H1 (cell line): ENCODE data around the gene ACOT6. TPM values are rescaled to one million over a fixed set of nuclear protein-coding genes. Genes with fewer than 3 reads are reported as not detected.

ENCODE experiments used
- CTCF ChIA-PET: fragments of 300-600 bp; sonication (Branson Sonifier 250); formaldehyde crosslinking; loops from one replicate; lab custom pipeline; 2021; ENCODE audit not compliant: partially characterized antibody; lab: Charles Lee
- POLR2A ChIA-PET: fragments of 300-600 bp; sonication (Branson Sonifier 250); formaldehyde crosslinking; loops from one replicate; lab custom pipeline; 2021; ENCODE audit warnings: inconsistent platforms; ENCODE audit not compliant: partially characterized antibody; lab: Charles Lee
- DNase-seq, 2 experiments: peaks; one replicate each; pipeline versions ENCODE4 v3.0.0 to v3.0.0-alpha.2; 2010 to 2022; ENCODE audit warnings: low spot score in 2 of 2, low read depth in 1 of 2, mixed read lengths in 1 of 2
- FAIRE-seq: peaks from 2 replicates; lab custom pipeline; 2011; peaks lifted over from hg19 to GRCh38; lab: Jason Lieb, UNC
- H2AFZ ChIP-seq: 2 replicates; pipeline ENCODE4 v1.8.1; 2012; ENCODE audit warnings: low read length, inconsistent platforms
- H2AK5ac ChIP-seq: 2 replicates; pipeline ENCODE4 v1.6.1; 2013; ENCODE audit warnings: low read depth, low read length
- H2BK120ac ChIP-seq: replicated peaks from 2 replicates; pipeline ENCODE3; 2013; ENCODE audit warnings: low read depth, low read length, inconsistent platforms
- H2BK12ac ChIP-seq: 2 replicates; pipeline ENCODE4 v1.6.1; 2013; ENCODE audit warnings: low read depth, low read length
- H2BK15ac ChIP-seq: 2 replicates; pipeline ENCODE4 v1.6.1; 2013; ENCODE audit warnings: low read length
- H2BK20ac ChIP-seq: 2 replicates; pipeline ENCODE4 v1.6.1; 2013; ENCODE audit warnings: low read length
- H2BK5ac ChIP-seq: 2 replicates; pipeline ENCODE4 v1.6.1; 2013; ENCODE audit warnings: low read depth, low read length
- H3K14ac ChIP-seq: 2 replicates; pipeline ENCODE4 v1.6.1; 2013; ENCODE audit warnings: inconsistent platforms; ENCODE audit not compliant: insufficient read length
- H3K18ac ChIP-seq: 2 replicates; pipeline ENCODE4 v1.6.1; 2013; ENCODE audit warnings: low read length; ENCODE audit errors: extremely low read depth
- H3K23ac ChIP-seq: 2 replicates; pipeline ENCODE4 v1.6.1; 2013; ENCODE audit warnings: inconsistent platforms; ENCODE audit not compliant: insufficient read length
- H3K23me2 ChIP-seq: 2 replicates; pipeline ENCODE4 v1.6.1; 2013; ENCODE audit warnings: low read depth, low read length
- H3K27ac ChIP-seq: 2 replicates; pipeline ENCODE4 v1.6.1; 2011; ENCODE audit warnings: low read depth, low read length, inconsistent platforms
- H3K27me3 ChIP-seq, 4 experiments: replicated peaks in 1 of 4; 1 replicate in 1 of 4; 2 replicates in 3 of 4; pipeline versions ENCODE4 v1.6.1 to v1.8.1; 2011 to 2013; ENCODE audit warnings: low read length in 3 of 4, mild to moderate bottlenecking in 3 of 4, inconsistent platforms in 2 of 4, mixed read lengths in 2 of 4, moderate library complexity in 1 of 4; ENCODE audit not compliant: control insufficient read depth in 3 of 4, insufficient read depth in 3 of 4; ENCODE audit errors: extremely low read depth in 1 of 4
- H3K36me3 ChIP-seq, 4 experiments: 2 replicates each; pipeline versions ENCODE4 v1.6.1 to v1.8.1; 2011 to 2013; ENCODE audit warnings: mild to moderate bottlenecking in 4 of 4, low read length in 3 of 4, moderate library complexity in 2 of 4, control low read depth in 1 of 4, inconsistent platforms in 1 of 4; ENCODE audit not compliant: insufficient read depth in 4 of 4, control insufficient read depth in 2 of 4
- H3K4ac ChIP-seq: replicated peaks from 2 replicates; pipeline ENCODE3; 2013; ENCODE audit warnings: low read length, low read depth, mixed read lengths, inconsistent platforms; ENCODE audit not compliant: insufficient read length
- H3K4me1 ChIP-seq, 4 experiments: replicated peaks in 1 of 4; 1 replicate in 1 of 4; 2 replicates in 3 of 4; pipeline versions ENCODE4 v1.6.1 to v1.8.1; 2011 to 2013; ENCODE audit warnings: low read length in 3 of 4, inconsistent platforms in 2 of 4, mixed read lengths in 1 of 4; ENCODE audit not compliant: insufficient read depth in 4 of 4, control insufficient read depth in 3 of 4
- H3K4me2 ChIP-seq, 2 experiments: 2 replicates each; pipeline versions ENCODE4 v1.6.1 to v1.8.1; 2011 to 2013; ENCODE audit warnings: low read depth in 2 of 2, low read length in 2 of 2, control low read depth in 1 of 2, inconsistent platforms in 1 of 2, mild to moderate bottlenecking in 1 of 2; ENCODE audit not compliant: insufficient read depth in 1 of 2
- H3K4me3 ChIP-seq, 4 experiments: fragments of 200-600, 300-600 bp in 1 of 4; sonication (generic), shearing (Covaris generic), sonication (Bioruptor Twin) in 1 of 4; 2 replicates each; pipeline versions ENCODE4 v1.5.1 to v1.8.1; 2011 to 2016; ENCODE audit warnings: low read length in 4 of 4, low read depth in 3 of 4, control low read depth in 2 of 4, inconsistent platforms in 2 of 4, mild to moderate bottlenecking in 2 of 4, mixed read lengths in 1 of 4, moderate library complexity in 1 of 4; ENCODE audit not compliant: insufficient read depth in 2 of 4; ENCODE audit errors: extremely low read depth in 1 of 4
- H3K56ac ChIP-seq: replicated peaks from 2 replicates; pipeline ENCODE3; 2013; ENCODE audit warnings: low read depth, mild to moderate bottlenecking, mixed read lengths, low read length, inconsistent platforms; ENCODE audit not compliant: insufficient read length
- H3K79me1 ChIP-seq: 2 replicates; pipeline ENCODE4 v1.6.1; 2013; ENCODE audit warnings: low read depth, low read length, control low read depth
- H3K79me2 ChIP-seq, 2 experiments: 2 replicates each; pipeline versions ENCODE4 v1.6.1 to v1.8.1; 2012 to 2013; ENCODE audit warnings: low read length in 2 of 2, mild to moderate bottlenecking in 2 of 2, inconsistent platforms in 1 of 2; ENCODE audit not compliant: insufficient read depth in 2 of 2, control insufficient read depth in 1 of 2
- H3K9ac ChIP-seq, 4 experiments: replicated peaks in 1 of 4; 1 replicate in 1 of 4; 2 replicates in 3 of 4; pipeline versions ENCODE4 v1.6.1 to v1.8.1; 2011 to 2013; ENCODE audit warnings: low read depth in 3 of 4, low read length in 3 of 4, control low read depth in 2 of 4, mild to moderate bottlenecking in 2 of 4, moderate library complexity in 2 of 4, inconsistent platforms in 1 of 4; ENCODE audit errors: extremely low read depth in 1 of 4
- H3K9me3 ChIP-seq, 2 experiments: 2 replicates each; pipeline versions ENCODE4 v1.6.1 to v1.8.1; 2012 to 2013; ENCODE audit warnings: mild to moderate bottlenecking in 2 of 2, moderate library complexity in 2 of 2, control low read depth in 1 of 2, inconsistent platforms in 1 of 2, low read depth in 1 of 2, low read length in 1 of 2, mixed read lengths in 1 of 2; ENCODE audit not compliant: insufficient read depth in 2 of 2
- H4K20me1 ChIP-seq, 2 experiments: replicated peaks in 1 of 2; 2 replicates each; pipeline versions ENCODE3 to v1.8.1; 2011 to 2013; ENCODE audit warnings: inconsistent platforms in 2 of 2, low read length in 2 of 2, mild to moderate bottlenecking in 1 of 2; ENCODE audit not compliant: insufficient read depth in 2 of 2, control insufficient read depth in 1 of 2
- H4K5ac ChIP-seq: 2 replicates; pipeline ENCODE4 v1.6.1; 2013; ENCODE audit warnings: low read length, low read depth, mixed read lengths, inconsistent platforms; ENCODE audit not compliant: insufficient read length
- H4K8ac ChIP-seq: 2 replicates; pipeline ENCODE4 v1.8.0; 2013; ENCODE audit warnings: mild to moderate bottlenecking, moderate library complexity, low read length, inconsistent platforms; ENCODE audit not compliant: insufficient read depth; ENCODE audit errors: extremely low read depth
- H4K91ac ChIP-seq: replicated peaks from 2 replicates; pipeline ENCODE3; 2013; ENCODE audit warnings: low read length, mixed read lengths, inconsistent platforms; ENCODE audit not compliant: insufficient read length
- ASH2L ChIP-seq: fragments of 200-600, 300-600 bp; sonication (generic); IDR thresholded peaks from one replicate; pipeline ENCODE4 v1.7.1; 2017; ENCODE audit warnings: low read length
- BACH1 ChIP-seq: IDR thresholded peaks from 2 replicates; pipeline ENCODE4 v1.6.1; 2012; ENCODE audit warnings: low read length, improper control_type of control experiment
- CBX5 ChIP-seq: fragments of 300-800, 300-1000 bp; sonication (generic); IDR thresholded peaks from 2 replicates; pipeline ENCODE4 v1.7.1; 2016; ENCODE audit warnings: antibody characterized with exemption, low read length, low read depth
- CREB1 ChIP-seq: IDR thresholded peaks from 2 replicates; pipeline ENCODE4 v1.6.1; 2012; ENCODE audit warnings: inconsistent platforms
- CTBP2 ChIP-seq: IDR thresholded peaks from 2 replicates; pipeline ENCODE4 v1.7.0; 2011; ENCODE audit warnings: borderline replicate concordance, mild to moderate bottlenecking, moderate library complexity, mixed read lengths, low read length; ENCODE audit not compliant: insufficient read depth, insufficient read length
- KDM1A ChIP-seq: fragments of 200-600, 300-600 bp; sonication (generic); IDR thresholded peaks from 2 replicates; pipeline ENCODE4 v1.7.1; 2016; ENCODE audit warnings: mild to moderate bottlenecking, low read length, borderline replicate concordance
- KDM4A ChIP-seq: IDR thresholded peaks from one replicate; pipeline ENCODE4 v1.7.1; 2012; ENCODE audit warnings: low read depth, mild to moderate bottlenecking, moderate library complexity, low read length, inconsistent platforms; ENCODE audit not compliant: severe bottlenecking
- KDM5A ChIP-seq: fragments of 200-600 bp; IDR thresholded peaks from 2 replicates; pipeline ENCODE4 v1.7.1; 2012; ENCODE audit warnings: mild to moderate bottlenecking, low read length, inconsistent platforms, mixed read lengths
- PHF8 ChIP-seq: fragments of 200-600 bp; sonication (generic); conservative IDR thresholded peaks from 2 replicates; pipeline ENCODE4 v1.7.1; 2012; ENCODE audit warnings: low read depth, mild to moderate bottlenecking, inconsistent platforms, low read length, moderate library complexity
- SAP30 ChIP-seq: fragments of 300-600 bp; sonication (generic); IDR thresholded peaks from 2 replicates; pipeline ENCODE4 v1.7.1; 2012; ENCODE audit warnings: low read length, moderate library complexity, mild to moderate bottlenecking, inconsistent platforms; ENCODE audit not compliant: insufficient read depth, insufficient replicate concordance
- SP1 ChIP-seq: IDR thresholded peaks from 2 replicates; pipeline ENCODE4 v1.6.1; 2011; ENCODE audit warnings: low read depth, low read length
- SP2 ChIP-seq: IDR thresholded peaks from 2 replicates; pipeline ENCODE4 v1.6.1; 2012; ENCODE audit warnings: mild to moderate bottlenecking, low read length, inconsistent platforms
- TBP ChIP-seq: IDR thresholded peaks from 2 replicates; pipeline ENCODE4 v1.6.1; 2011; ENCODE audit warnings: low read depth, low read length, improper control_type of control experiment
- WGBS, 2 experiments: shearing (Covaris generic) in 1 of 2; methylation state at CpG; one replicate each; pipeline versions ENCODE4 v1.1.6 to v1.1.7; 2013 to 2015; ENCODE audit warnings: low lambda C conversion rate in 2 of 2, mixed read lengths in 2 of 2, inconsistent platforms in 1 of 2, low coverage in 1 of 2, missing lambda C conversion rate in 1 of 2; ENCODE audit not compliant: insufficient replicate concordance in 2 of 2, insufficient coverage in 1 of 2, insufficient read length in 1 of 2; ENCODE audit errors: extremely low coverage in 1 of 2, missing lambda C conversion rate in 1 of 2; 5-methylcytosine and 5-hydroxymethylcytosine counted together
- polyA plus RNA-seq, 7 experiments: library from polyadenylated mRNA; depleted of rRNA in 3 of 7; stranded (reverse) in 5 of 7; unstranded in 2 of 7; fragments of >200 nt in 5 of 7; fragments of 200-250 nt in 2 of 7; gene quantifications; 1 replicate in 5 of 7; 2 replicates in 1 of 7; 4 replicates in 1 of 7; pipeline versions ENCODE4 v1.2.1 to v1.2.3, GENCODE V29; 2011 to 2013; ENCODE audit warnings: missing spikeins in 2 of 7, mixed read lengths in 2 of 7
- total RNA-seq: library from RNA; stranded (reverse); fragmentation: NEBNext Ultra II Directional; extraction: Animal tissue kit (Norgen Biotek cat#: 25700); gene quantifications from 2 replicates; pipeline ENCODE4 v1.2.1, GENCODE V29; 2021
- TF ChIP-seq, protein P1 (sequence below): IDR thresholded peaks from 2 replicates; pipeline ENCODE4 v1.6.1; 2012; ENCODE audit warnings: inconsistent platforms
- TF ChIP-seq, protein P2 (sequence below): IDR thresholded peaks from 2 replicates; pipeline ENCODE4 v1.6.1; 2012; ENCODE audit warnings: inconsistent platforms

The ACOT6 gene
- total and polyA plus RNA-seq, 2 of the 8 experiments (the other 6 are each of a cell fraction or from before 2014, with no cell fraction given) = not detected

DNA sequence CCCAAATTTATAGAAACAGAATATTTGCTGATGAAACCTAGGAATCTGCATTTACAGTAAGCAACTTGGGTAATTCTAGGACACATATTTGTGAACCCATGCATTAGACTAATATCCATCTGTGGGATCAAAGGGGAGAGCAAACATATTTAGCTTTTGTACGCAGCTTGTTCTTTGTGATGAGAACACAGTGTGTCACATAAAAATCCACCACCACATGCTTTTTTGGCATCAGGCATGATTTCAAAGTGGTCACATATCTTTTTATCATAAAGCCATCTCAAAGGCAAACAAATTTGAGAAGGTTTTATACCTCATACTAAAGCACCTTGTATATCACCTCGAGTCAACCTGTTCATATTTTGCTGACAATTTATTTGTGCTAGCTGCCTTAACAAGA, 48.2 kb downstream of the ACOT6 start:
- Histone ChIP-seq H3K4me3 (no peak overlapping the region), H4K8ac (no peak overlapping the region), H2AK5ac (no peak overlapping the region), H3K9me3 (no peaks in the 10 kb centered on the region), H3K36me3 (no peaks in the 10 kb centered on the region; a peak in 2 of 8 replicates), H3K4me2 (no peak overlapping the region), H4K20me1 (no peaks in the 10 kb centered on the region), H3K4me1 (no peaks in the 10 kb centered on the region), H2BK15ac (no peak overlapping the region), H3K9ac (no peak overlapping the region), H2AFZ (no peak overlapping the region), H2BK12ac (no peak overlapping the region), H3K18ac (no peak overlapping the region), H3K27me3 (no peaks in the 10 kb centered on the region), H4K91ac (no peak overlapping the region), H3K23ac (no peak overlapping the region), H3K23me2 (no peaks in the 10 kb centered on the region), H4K5ac (no peak overlapping the region), H2BK120ac (no peak overlapping the region), H3K27ac (no peak overlapping the region), H2BK5ac (no peak overlapping the region), H3K79me2 (no peaks in the 10 kb centered on the region), H3K56ac (no peak overlapping the region), H3K4ac (no peak overlapping the region), H2BK20ac (no peak overlapping the region), H3K79me1 (no peaks in the 10 kb centered on the region), H3K14ac (no peak overlapping the region)
- no peak for DNase-seq
- 96% methylated on average over 2 of the region's 2 CpGs; no CpG with 5 or more reads in 1 of the 2 experiments for WGBS, 2 experiments
- POLR2A ChIA-PET = no interaction called here
- FAIRE-seq = no peak
- CTCF ChIA-PET = interaction anchor here (0.7 to 1.2 kb wide), 2 partner anchors 13 to 25 kb away, joined by 3 read pairs; no protein-coding TSS in a partner anchor
- TF ChIP-seq, protein P1, sequence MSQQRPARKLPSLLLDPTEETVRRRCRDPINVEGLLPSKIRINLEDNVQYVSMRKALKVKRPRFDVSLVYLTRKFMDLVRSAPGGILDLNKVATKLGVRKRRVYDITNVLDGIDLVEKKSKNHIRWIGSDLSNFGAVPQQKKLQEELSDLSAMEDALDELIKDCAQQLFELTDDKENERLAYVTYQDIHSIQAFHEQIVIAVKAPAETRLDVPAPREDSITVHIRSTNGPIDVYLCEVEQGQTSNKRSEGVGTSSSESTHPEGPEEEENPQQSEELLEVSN = no peak
- TF ChIP-seq KDM4A (no peak), KDM1A (no peak), KDM5A (no peak), CTBP2 (no peak), SP2 (no peak), ASH2L (no peak), TBP (no peak), CREB1 (no peak), SP1 (no peak), SAP30 (no peak), BACH1 (no peak), CBX5 (no peak), PHF8 (no peak)
- TF ChIP-seq, protein P2, sequence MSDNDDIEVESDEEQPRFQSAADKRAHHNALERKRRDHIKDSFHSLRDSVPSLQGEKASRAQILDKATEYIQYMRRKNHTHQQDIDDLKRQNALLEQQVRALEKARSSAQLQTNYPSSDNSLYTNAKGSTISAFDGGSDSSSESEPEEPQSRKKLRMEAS = no peak
